H9 (cell line): ENCODE results near the gene TSPAN18. TPM values are rescaled to one million over a fixed set of nuclear protein-coding genes. Genes with fewer than 3 reads are reported as not detected.

Source experiments
- DNase-seq: peaks from one replicate; pipeline ENCODE4 v3.0.0-alpha.2; 2017
- H2AFZ ChIP-seq: one replicate; pipeline ENCODE4 v1.6.1; 2013; ENCODE audit warnings: mild to moderate bottlenecking, low read length, control low read depth, moderate library complexity
- H2AK5ac ChIP-seq: 2 replicates; pipeline ENCODE4 v1.6.1; 2013; ENCODE audit warnings: low read length, control low read depth, mixed read lengths; ENCODE audit not compliant: insufficient read length
- H2BK120ac ChIP-seq: one replicate; pipeline ENCODE4 v1.6.1; 2013; ENCODE audit warnings: low read depth, mild to moderate bottlenecking, low read length, control low read depth, inconsistent platforms; ENCODE audit not compliant: poor library complexity, severe bottlenecking
- H2BK12ac ChIP-seq: 2 replicates; pipeline ENCODE4 v1.6.1; 2013; ENCODE audit warnings: low read length, control low read depth, mixed read lengths, low read depth; ENCODE audit not compliant: insufficient read length
- H2BK15ac ChIP-seq: 2 replicates; pipeline ENCODE4 v1.6.1; 2013; ENCODE audit warnings: low read depth, low read length, control low read depth
- H2BK20ac ChIP-seq: one replicate; pipeline ENCODE4 v1.6.1; 2013; ENCODE audit warnings: low read depth, mild to moderate bottlenecking, low read length, control low read depth, inconsistent platforms; ENCODE audit not compliant: poor library complexity, severe bottlenecking
- H2BK5ac ChIP-seq: 2 replicates; pipeline ENCODE4 v1.6.1; 2013; ENCODE audit warnings: low read length, control low read depth, mixed read lengths; ENCODE audit not compliant: insufficient read length
- H3K14ac ChIP-seq: 2 replicates; pipeline ENCODE4 v1.6.1; 2013; ENCODE audit warnings: low read length, control low read depth; ENCODE audit not compliant: insufficient read depth
- H3K18ac ChIP-seq: 2 replicates; pipeline ENCODE4 v1.6.1; 2013; ENCODE audit warnings: low read depth, mild to moderate bottlenecking, mixed read lengths, low read length, control low read depth; ENCODE audit not compliant: insufficient read length
- H3K23ac ChIP-seq: 2 replicates; pipeline ENCODE4 v1.6.1; 2013; ENCODE audit warnings: low read length, control low read depth, mixed read lengths, low read depth; ENCODE audit not compliant: insufficient read length
- H3K23me2 ChIP-seq: 2 replicates; pipeline ENCODE4 v1.6.1; 2013; ENCODE audit warnings: low read depth, mild to moderate bottlenecking, mixed read lengths, low read length, control low read depth; ENCODE audit not compliant: insufficient read length, poor library complexity, severe bottlenecking
- H3K27ac ChIP-seq: 2 replicates; pipeline ENCODE4 v1.5.1; 2013; ENCODE audit warnings: low read length, control low read depth, mixed read lengths, low read depth; ENCODE audit not compliant: insufficient read length
- H3K27me3 ChIP-seq: 2 replicates; pipeline ENCODE4 v1.6.1; 2013; ENCODE audit warnings: low read length, control low read depth, inconsistent platforms; ENCODE audit not compliant: insufficient read depth
- H3K4ac ChIP-seq: 2 replicates; pipeline ENCODE4 v1.6.1; 2013; ENCODE audit warnings: low read depth, mild to moderate bottlenecking, control low read depth, inconsistent platforms, low read length, moderate library complexity
- H3K4me1 ChIP-seq: 2 replicates; pipeline ENCODE4 v1.6.1; 2013; ENCODE audit warnings: low read length, control low read depth, inconsistent platforms; ENCODE audit not compliant: insufficient read depth
- H3K4me2 ChIP-seq: 2 replicates; pipeline ENCODE4 v1.6.1; 2013; ENCODE audit warnings: low read length, control low read depth, mixed read lengths; ENCODE audit not compliant: insufficient read length, insufficient read depth
- H3K56ac ChIP-seq: 2 replicates; pipeline ENCODE4 v1.6.1; 2013; ENCODE audit warnings: low read depth, mild to moderate bottlenecking, mixed read lengths, low read length, control low read depth; ENCODE audit not compliant: insufficient read length
- H3K79me1 ChIP-seq: 2 replicates; pipeline ENCODE4 v1.6.1; 2013; ENCODE audit warnings: low read depth, mild to moderate bottlenecking, moderate library complexity, low read length, control low read depth, inconsistent platforms; ENCODE audit not compliant: insufficient read depth, poor library complexity, severe bottlenecking
- H3K79me2 ChIP-seq: 2 replicates; pipeline ENCODE4 v1.6.1; 2013; ENCODE audit warnings: low read length, control low read depth, inconsistent platforms; ENCODE audit not compliant: insufficient read depth
- H3K9ac ChIP-seq: 2 replicates; pipeline ENCODE4 v1.6.1; 2013; ENCODE audit warnings: low read length, control low read depth, mixed read lengths; ENCODE audit not compliant: insufficient read length; ENCODE audit errors: extremely low read depth
- H3K9me3 ChIP-seq: one replicate; pipeline ENCODE4 v1.6.1; 2013; ENCODE audit warnings: low read depth, low read length, inconsistent platforms; ENCODE audit not compliant: control insufficient read depth
- H3T11ph ChIP-seq: one replicate; pipeline ENCODE4 v1.6.1; 2013; ENCODE audit warnings: mild to moderate bottlenecking, low read length, control low read depth, inconsistent platforms
- H4K20me1 ChIP-seq: one replicate; pipeline ENCODE4 v1.6.1; 2013; ENCODE audit not compliant: control insufficient read depth, insufficient read length, insufficient read depth
- H4K5ac ChIP-seq: 2 replicates; pipeline ENCODE4 v1.6.1; 2013; ENCODE audit warnings: low read depth, mild to moderate bottlenecking, mixed read lengths, low read length, control low read depth; ENCODE audit not compliant: insufficient read length
- H4K8ac ChIP-seq: replicated peaks from 2 replicates; pipeline ENCODE4 v1.6.1; 2013; ENCODE audit warnings: low read length, control low read depth, mixed read lengths, low read depth; ENCODE audit not compliant: insufficient read length
- H4K91ac ChIP-seq: 2 replicates; pipeline ENCODE4 v1.6.1; 2013; ENCODE audit warnings: low read depth, mild to moderate bottlenecking, moderate library complexity, mixed read lengths, low read length, control low read depth; ENCODE audit not compliant: insufficient read length
- H3K27ac Mint-ChIP-seq, 3 experiments: 2 replicates in 2 of 3; 3 replicates in 1 of 3; pipeline ENCODE4 v1.8.0; 2020 to 2021; ENCODE audit warnings: mixed read lengths in 3 of 3, mild to moderate bottlenecking in 1 of 3, moderate library complexity in 1 of 3
- H3K27me3 Mint-ChIP-seq: 2 replicates; pipeline ENCODE4 v1.8.0; 2021; ENCODE audit warnings: low read depth, mild to moderate bottlenecking, moderate library complexity, mixed read lengths
- H3K36me3 Mint-ChIP-seq, 3 experiments: 2 replicates in 2 of 3; 3 replicates in 1 of 3; pipeline ENCODE4 v1.8.0; 2020 to 2021; ENCODE audit warnings: low read depth in 3 of 3, mixed read lengths in 3 of 3; ENCODE audit not compliant: insufficient read depth in 1 of 3
- H3K4me1 Mint-ChIP-seq, 2 experiments: 2 replicates each; pipeline ENCODE4 v1.8.0; 2020; ENCODE audit warnings: mixed read lengths in 2 of 2
- H3K4me3 Mint-ChIP-seq, 2 experiments: 2 replicates in 1 of 2; 3 replicates in 1 of 2; pipeline ENCODE4 v1.8.0; 2020 to 2021; ENCODE audit warnings: mild to moderate bottlenecking in 2 of 2, mixed read lengths in 2 of 2, moderate library complexity in 1 of 2
- H3K9me3 Mint-ChIP-seq, 2 experiments: 2 replicates in 1 of 2; 3 replicates in 1 of 2; pipeline ENCODE4 v1.8.0; 2020; ENCODE audit warnings: mild to moderate bottlenecking in 2 of 2, mixed read lengths in 2 of 2, moderate library complexity in 1 of 2
- CTCF ChIP-seq: fragments of 200-600 bp; sonication (generic); conservative IDR thresholded peaks from 3 replicates; pipeline ENCODE4 v1.8.0; 2021; ENCODE audit warnings: antibody characterized with exemption, mild to moderate bottlenecking
- WGBS: extraction: QIAGEN DNeasy Blood & Tissue Kit; methylation state at CpG from one replicate; pipeline ENCODE4 v1.1.7; 2013; ENCODE audit warnings: missing lambda C conversion rate, low lambda C conversion rate, mixed read lengths; ENCODE audit not compliant: insufficient read length; ENCODE audit errors: extremely low coverage; 5-methylcytosine and 5-hydroxymethylcytosine counted together
- total RNA-seq: library from RNA; stranded (reverse); gene quantifications from 2 replicates; pipeline ENCODE4 v1.2.1, GENCODE V29; 2021

Gene TSPAN18
- total RNA-seq, 1 experiment from 2014 or later = 25.3 TPM

GRCh38 chr11:44816761-44817160 is 90.0 kb downstream of the TSPAN18 start:
- no peak overlapping the region for H3K27ac ChIP-seq
- no peak overlapping the region for H3K9ac ChIP-seq
- H3K23ac ChIP-seq = no peak overlapping the region
- H3K18ac ChIP-seq = no peak overlapping the region
- no peak overlapping the region for H4K5ac ChIP-seq
- no peak overlapping the region for H2BK15ac ChIP-seq
- H2BK5ac ChIP-seq = no peak overlapping the region
- no peak overlapping the region for H2AFZ ChIP-seq
- H2BK120ac ChIP-seq = no peak overlapping the region
- no peaks in the 10 kb centered on the region for H3K4me1 ChIP-seq
- H4K20me1 ChIP-seq = no peaks in the 10 kb centered on the region
- no peaks in the 10 kb centered on the region for H3K9me3 ChIP-seq
- no peak for DNase-seq
- no peaks in the 10 kb centered on the region for H3K23me2 ChIP-seq
- H3K79me2 ChIP-seq = no peaks in the 10 kb centered on the region
- H3K4me1 Mint-ChIP-seq = peaks cover 12 to 14% of the 10 kb centered on the region in 2 experiments
- peaks cover 9% of the 10 kb centered on the region for H3K27me3 Mint-ChIP-seq
- no peak overlapping the region for H3K56ac ChIP-seq
- no peak overlapping the region for H2BK20ac ChIP-seq
- H3K27me3 ChIP-seq = no peaks in the 10 kb centered on the region
- H3K36me3 Mint-ChIP-seq = peaks cover 2 to 4% (median 3%) of the 10 kb centered on the region in 3 experiments; a peak in 4 of 7 replicates
- H3K4me2 ChIP-seq = no peak overlapping the region
- H4K8ac ChIP-seq = no peak overlapping the region
- H3K14ac ChIP-seq = no peak overlapping the region; the same call in 1 of the 2 replicates
- no peak overlapping the region for H3K4ac ChIP-seq
- no peak overlapping the region for H2BK12ac ChIP-seq
- no peak overlapping the region for H4K91ac ChIP-seq
- no peaks in the 10 kb centered on the region for H3K79me1 ChIP-seq
- H3T11ph ChIP-seq = no peak overlapping the region
- WGBS = no CpG with 5 or more reads among the region's 3 CpGs
- H3K4me3 Mint-ChIP-seq = no peak overlapping the region
- H3K9me3 Mint-ChIP-seq = peaks cover 0 to 4% of the 10 kb centered on the region in 2 experiments; a peak in 1 of 5 replicates
- TF ChIP-seq CTCF = no peak
- no peak overlapping the region for H2AK5ac ChIP-seq
- no peak overlapping the region for H3K27ac Mint-ChIP-seq
